Psoas muscle (tissue), 8 donors: ENCODE measurements around the gene CMSS1. TPM values are rescaled to one million over a fixed set of nuclear protein-coding genes. Genes with fewer than 3 reads are reported as not detected.

ENCODE experiments used
- ATAC-seq, 4 donors: fragments of 200-7000 bp; cut with Tn5 transposase; one replicate each; pipeline ENCODE4 v1.9.1; 2020; ENCODE audit warnings: moderate library complexity in 3 of 4, mild to moderate bottlenecking in 2 of 4
- DNase-seq, 2 donors: peaks; one replicate each; pipeline ENCODE4 v3.0.0-alpha.2; 2020
- H3K27ac ChIP-seq: fragments of 200-600 bp; one replicate; pipeline ENCODE4 v1.8.0; 2022
- H3K27me3 ChIP-seq, 3 donors: fragments of 200-600 bp in 1 of 3; one replicate each; pipeline versions ENCODE4 v1.6.1 to v1.8.0; 2013 to 2022; ENCODE audit warnings: low read length in 2 of 3, mild to moderate bottlenecking in 2 of 3, moderate library complexity in 1 of 3; ENCODE audit not compliant: insufficient read depth in 3 of 3
- H3K36me3 ChIP-seq, 2 donors: fragments of 200-600 bp in 1 of 2; one replicate each; pipeline versions ENCODE4 v1.6.1 to v1.8.0; 2013 to 2022; ENCODE audit warnings: low read depth in 1 of 2, mild to moderate bottlenecking in 1 of 2, moderate library complexity in 1 of 2; ENCODE audit not compliant: insufficient read depth in 1 of 2
- H3K4me1 ChIP-seq: fragments of 200-600 bp; one replicate; pipeline ENCODE4 v1.8.0; 2022
- H3K4me3 ChIP-seq: fragments of 200-600 bp; one replicate; pipeline ENCODE4 v1.8.0; 2022; ENCODE audit warnings: mild to moderate bottlenecking
- H3K9me3 ChIP-seq: fragments of 200-600 bp; one replicate; pipeline ENCODE4 v1.8.0; 2022
- WGBS, 3 donors: extraction: QIAGEN DNeasy Blood & Tissue Kit; methylation state at CpG; one replicate each; pipeline versions ENCODE4 v1.1.6 to v1.1.7; 2013; 5-methylcytosine and 5-hydroxymethylcytosine counted together
- intact Hi-C, 2 donors: fragments of 100-400 bp; cut with DNase I; formaldehyde crosslinking; loops; one replicate each; pipeline versions ENCODE4 v1.11.0 to v1.14.2; 2022
- polyA plus RNA-seq, 3 donors: library from polyadenylated mRNA; stranded (reverse); fragments of 200-250 nt; gene quantifications; one replicate each; pipeline ENCODE4 v1.2.3, GENCODE V29; 2013
- total RNA-seq, 4 donors: library from RNA; stranded (reverse); fragmentation: NEBNext Ultra II Directional in 2 of 4; extraction: Animal tissue kit (Norgen Biotek cat#: 25700) in 2 of 4; gene quantifications; one replicate each; pipeline versions ENCODE4 v1.2.1 to v1.2.4, GENCODE V29; 2021 to 2023
- TF ChIP-seq, protein P1 (sequence below): fragments of 200-600 bp; IDR thresholded peaks from one replicate; pipeline ENCODE4 v1.8.0; 2022; ENCODE audit warnings: antibody characterized with exemption
- donor health status: healthy with polysubstance abuse.
- donor health status: DM: no; HTN: no; CAD: no; lungs with moderate emphysema.
- donor health status: Bipolar disorder and iron deficiency.
- donor health status: healthy.
- donor health status: DM: yes; HTN: yes; CAD: no.
- donor health status: DM: no; HTN: no; CAD: no.
- donor health status: DM: no; HTN: no; CAD: no.
- donor health status: DM: yes; HTN: yes; CAD: no.

Gene CMSS1
- total and polyA plus RNA-seq, 7 donors: 18.4 to 174 (median 58.8) TPM

DNA sequence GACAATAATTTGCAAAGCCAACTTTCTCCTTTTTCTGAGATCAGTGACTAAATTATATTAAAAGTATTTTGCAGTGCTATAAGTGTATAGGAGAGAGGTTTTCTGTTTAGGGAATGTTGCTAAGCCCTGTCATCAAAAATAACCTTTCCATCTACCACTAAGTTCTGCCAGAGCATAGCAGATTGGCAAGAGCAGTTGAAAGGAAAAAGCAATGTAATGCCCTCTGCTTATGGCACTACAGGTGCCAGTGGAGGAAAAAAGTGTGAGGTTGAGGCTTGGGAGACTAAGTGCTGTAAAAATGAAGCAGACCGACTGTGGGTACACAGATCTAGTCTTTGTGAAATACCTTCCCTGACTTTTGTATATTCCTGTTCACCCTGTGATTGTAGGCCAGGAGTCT lies 285.1 kb downstream of the CMSS1 start:
- Histone ChIP-seq H3K27me3 (no peaks in the 10 kb centered on the region), H3K4me3 (peak overlapping the region; percentile 71), H3K4me1 (peaks cover 82% of the 10 kb centered on the region), H3K9me3 (no peaks in the 10 kb centered on the region), H3K36me3 (no peaks in the 10 kb centered on the region), H3K27ac (peak overlapping the region; percentile 90)
- TF ChIP-seq, protein P1, sequence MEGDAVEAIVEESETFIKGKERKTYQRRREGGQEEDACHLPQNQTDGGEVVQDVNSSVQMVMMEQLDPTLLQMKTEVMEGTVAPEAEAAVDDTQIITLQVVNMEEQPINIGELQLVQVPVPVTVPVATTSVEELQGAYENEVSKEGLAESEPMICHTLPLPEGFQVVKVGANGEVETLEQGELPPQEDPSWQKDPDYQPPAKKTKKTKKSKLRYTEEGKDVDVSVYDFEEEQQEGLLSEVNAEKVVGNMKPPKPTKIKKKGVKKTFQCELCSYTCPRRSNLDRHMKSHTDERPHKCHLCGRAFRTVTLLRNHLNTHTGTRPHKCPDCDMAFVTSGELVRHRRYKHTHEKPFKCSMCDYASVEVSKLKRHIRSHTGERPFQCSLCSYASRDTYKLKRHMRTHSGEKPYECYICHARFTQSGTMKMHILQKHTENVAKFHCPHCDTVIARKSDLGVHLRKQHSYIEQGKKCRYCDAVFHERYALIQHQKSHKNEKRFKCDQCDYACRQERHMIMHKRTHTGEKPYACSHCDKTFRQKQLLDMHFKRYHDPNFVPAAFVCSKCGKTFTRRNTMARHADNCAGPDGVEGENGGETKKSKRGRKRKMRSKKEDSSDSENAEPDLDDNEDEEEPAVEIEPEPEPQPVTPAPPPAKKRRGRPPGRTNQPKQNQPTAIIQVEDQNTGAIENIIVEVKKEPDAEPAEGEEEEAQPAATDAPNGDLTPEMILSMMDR: no peak
- DNase-seq (no peak), ATAC-seq (peak in 3 of 4 donors; percentile 40 to 50 (median 45))
- WGBS, 3 donors: 24 to 42% (median 35%) methylated on average over 1 of the region's 1 CpG
- intact Hi-C loops: no loop called here

DNA sequence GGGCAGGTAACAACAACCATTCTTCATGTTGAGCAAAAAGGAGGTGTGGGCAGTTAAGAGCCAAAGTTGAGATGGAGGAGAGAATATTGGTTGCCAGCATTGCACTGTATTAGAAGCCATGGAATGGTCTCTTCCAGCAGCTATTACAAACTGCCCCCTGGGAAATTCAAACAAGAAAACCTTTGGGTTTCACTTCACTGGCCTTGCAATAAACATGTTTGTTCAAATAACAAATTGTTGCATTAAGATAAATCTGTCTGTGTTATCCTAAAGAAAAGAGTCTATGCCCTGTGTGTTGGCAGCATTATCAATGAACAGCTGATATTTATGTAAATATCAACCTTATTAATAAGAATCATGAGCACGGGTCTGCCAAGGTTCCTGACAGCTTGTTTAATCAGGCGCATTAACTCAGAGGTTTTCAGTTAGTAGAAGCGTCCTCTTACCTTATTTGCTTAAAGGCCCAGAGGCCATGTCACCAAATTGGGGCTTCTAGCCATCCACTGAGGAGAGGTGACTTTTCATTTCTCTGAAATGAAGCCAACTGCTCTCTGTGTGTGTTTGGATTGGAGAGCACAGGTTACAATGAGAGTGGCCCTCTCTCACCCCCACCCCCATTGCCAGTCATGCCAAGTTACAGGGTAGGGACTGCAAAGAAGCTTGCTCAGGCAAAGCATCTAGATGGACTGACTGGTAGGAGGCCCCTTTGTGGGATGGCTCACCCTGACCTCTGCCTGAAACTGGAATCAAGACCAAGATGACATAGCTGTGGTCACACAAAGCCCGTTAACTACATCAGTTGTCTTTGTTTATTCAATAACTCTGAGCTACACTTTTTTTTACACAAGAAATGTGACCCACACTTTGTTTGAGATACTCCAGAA lies 286.1 kb downstream of the CMSS1 start:
- ATAC-seq (peak in 2 of 4 donors; percentile 35 to 37), DNase-seq (no peak)
- Histone ChIP-seq H3K9me3 (no peaks in the 10 kb centered on the region), H3K27ac (peak overlapping the region; percentile 90), H3K4me3 (peak overlapping the region; percentile 71), H3K27me3 (no peaks in the 10 kb centered on the region), H3K36me3 (no peaks in the 10 kb centered on the region), H3K4me1 (peaks cover 81% of the 10 kb centered on the region)
- TF ChIP-seq, protein P1: no peak
- intact Hi-C loops: no loop called here
- WGBS, 3 donors: 35 to 56% (median 37%) methylated on average over 4 of the region's 4 CpGs

DNA sequence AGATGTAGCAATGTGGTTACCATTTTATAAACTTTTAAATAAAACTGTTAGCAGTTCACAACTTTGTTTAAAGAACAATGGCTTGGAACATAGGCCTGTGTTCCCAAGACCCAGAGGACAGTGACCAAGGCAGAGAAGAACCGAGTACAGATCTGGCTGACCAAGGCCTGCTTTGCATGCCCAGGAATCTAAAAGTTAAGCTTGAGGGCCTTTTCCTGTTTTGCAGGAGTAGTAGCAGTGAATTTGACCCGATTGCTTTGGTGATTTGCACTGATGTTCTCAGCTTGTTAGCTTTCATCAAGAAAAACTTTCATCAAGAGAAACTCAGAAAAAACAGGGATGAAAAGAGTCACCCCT lies 286.8 kb downstream of the CMSS1 start:
- peaks cover 76% of the 10 kb centered on the region for H3K4me1 ChIP-seq
- ATAC-seq (no peak), DNase-seq (no peak)
- H3K9me3 ChIP-seq: no peaks in the 10 kb centered on the region
- H3K36me3 ChIP-seq: no peaks in the 10 kb centered on the region
- TF ChIP-seq, protein P1: no peak
- peak overlapping the region; percentile 90 for H3K27ac ChIP-seq
- H3K4me3 ChIP-seq: peak overlapping the region; percentile 71
- 25 to 49% (median 39%) methylated on average over 2 of the region's 2 CpGs for WGBS, 3 donors
- intact Hi-C loops: no loop called here
- no peaks in the 10 kb centered on the region for H3K27me3 ChIP-seq

DNA sequence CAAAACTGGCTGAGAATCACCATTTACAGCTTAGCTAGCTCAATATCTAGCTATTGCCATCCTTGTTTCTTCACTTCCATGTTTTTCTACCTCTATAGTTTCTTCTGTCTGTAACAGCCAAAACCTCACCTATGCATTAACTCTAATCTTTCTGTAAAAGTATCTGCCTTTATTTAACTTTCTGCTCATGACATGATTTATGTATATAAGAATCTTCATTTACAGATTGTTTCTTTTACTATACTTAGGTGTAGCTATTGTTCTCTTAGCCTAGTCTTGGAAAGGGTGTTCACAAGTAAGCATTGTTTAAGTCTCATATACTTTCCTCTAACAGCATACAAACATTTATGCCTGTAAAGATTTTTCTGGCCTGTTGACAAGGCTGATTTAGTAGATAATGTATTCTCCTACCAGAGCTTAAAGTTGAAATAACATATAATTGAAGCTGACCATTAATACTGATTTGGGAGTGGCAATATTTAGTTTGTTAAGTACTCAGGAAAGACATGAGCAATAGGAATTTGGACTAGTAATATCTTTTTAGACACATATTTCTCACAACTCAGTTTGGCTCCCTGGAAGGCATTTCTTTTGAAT lies 287.3 kb downstream of the CMSS1 start:
- intact Hi-C loops: loop anchor here in 1 of 2 donors (5.0 kb wide), 1 partner anchor 73 kb away; no protein-coding TSS in a partner anchor
- peak overlapping the region; percentile 71 for H3K4me3 ChIP-seq
- DNase-seq: no peak
- H3K9me3 ChIP-seq: no peaks in the 10 kb centered on the region
- TF ChIP-seq, protein P1: no peak
- H3K36me3 ChIP-seq: no peaks in the 10 kb centered on the region
- H3K27me3 ChIP-seq: no peaks in the 10 kb centered on the region
- peak overlapping the region; percentile 90 for H3K27ac ChIP-seq
- no peak for ATAC-seq
- H3K4me1 ChIP-seq: peaks cover 71% of the 10 kb centered on the region
